GM21825 (cell line): Measurements from ENCODE around the gene ZNF500.

Experiments used
- ATAC-seq: cut with Tn5 transposase; IDR thresholded peaks from one replicate; pipeline ENCODE4 v1.9.1; 2021; ENCODE audit warnings: mild to moderate bottlenecking, moderate library complexity; ENCODE audit not compliant: unreplicated experiment

ZNF500 gene

GRCh38 chr16:4775005-4775404 is 8.0 kb upstream of the ZNF500 start:
- ATAC-seq = no peak

- no peak for ATAC-seq
Observed at GRCh38 chr16:4772351-4772750, 5.4 kb upstream of the ZNF500 start.

- no peak for ATAC-seq
Observed at GRCh38 chr16:4771646-4772045, 4.7 kb upstream of the ZNF500 start.

- ATAC-seq = no peak
Observed at GRCh38 chr16:4769306-4769638, 2.3 kb upstream of the ZNF500 start.

- ATAC-seq = peak; percentile 53
Observed at GRCh38 chr16:4768549-4769305, 1.8 kb upstream of the ZNF500 start.

- no peak for ATAC-seq
Observed at GRCh38 chr16:4767872-4768548, 1.0 kb upstream of the ZNF500 start.

- ATAC-seq = no peak
Observed at GRCh38 chr16:4765511-4766474, 1.2 kb downstream of the ZNF500 start.

- ATAC-seq = no peak
Observed at GRCh38 chr16:4763791-4764190, 3.2 kb downstream of the ZNF500 start.

- ATAC-seq = no peak
Observed at GRCh38 chr16:4762205-4762604, 4.8 kb downstream of the ZNF500 start.

- no peak for ATAC-seq
Observed at GRCh38 chr16:4760221-4760910, 6.6 kb downstream of the ZNF500 start.

GRCh38 chr16:4755687-4756086 is 11.3 kb downstream of the ZNF500 start:
- ATAC-seq = no peak

- ATAC-seq = no peak
Observed at GRCh38 chr16:4754865-4755264, 12.1 kb downstream of the ZNF500 start.

GRCh38 chr16:4753227-4753626 is 13.7 kb downstream of the ZNF500 start:
- no peak for ATAC-seq

- no peak for ATAC-seq
Observed at GRCh38 chr16:4752351-4753100, 14.4 kb downstream of the ZNF500 start.

- ATAC-seq = no peak
Observed at GRCh38 chr16:4750896-4751295, 16.1 kb downstream of the ZNF500 start.

GRCh38 chr16:4749700-4750257 is 17.2 kb downstream of the ZNF500 start:
- ATAC-seq = no peak

- ATAC-seq = no peak
Observed at GRCh38 chr16:4748682-4749411, 18.1 kb downstream of the ZNF500 start.

GRCh38 chr16:4747906-4748681 is 18.9 kb downstream of the ZNF500 start:
- ATAC-seq = no peak
